Stomach (tissue), 4 donors: ENCODE data around the gene WBP2.

Source experiments
- CTCF ChIP-seq, 7 experiments: fragments of 450-650 bp in 4 of 7; fragments of 200-600 bp in 3 of 7; sonication (generic) in 3 of 7; IDR thresholded peaks; one replicate each; pipeline ENCODE4 v1.5.1; 2016 to 2019; ENCODE audit warnings: antibody characterized with exemption in 7 of 7, control low read depth in 2 of 7, mild to moderate bottlenecking in 1 of 7
- POLR2A ChIP-seq, 4 donors: fragments of 450-650 bp; IDR thresholded peaks; one replicate each; pipeline ENCODE4 v1.6.1; 2016; ENCODE audit warnings: antibody characterized with exemption in 4 of 4, control low read depth in 2 of 4, mild to moderate bottlenecking in 1 of 4, moderate library complexity in 1 of 4
- POLR2AphosphoS5 ChIP-seq, 3 donors: sonication (generic); formaldehyde crosslinking; IDR thresholded peaks; one replicate each; pipeline ENCODE4 v1.6.1; 2016; ENCODE audit warnings: antibody characterized with exemption in 3 of 3

GRCh38 chr17:75854101-75854748 lies 910 bp downstream of the WBP2 start:
- TF ChIP-seq CTCF (IDR thresholded peaks at IDR 0.05) (no peak), POLR2A (IDR thresholded peaks at IDR 0.05) (no peak), POLR2AphosphoS5 (IDR thresholded peaks at IDR 0.05) (peak; percentile 11 to 49 (median 14))
